ENCODE measurements around the gene TPCN2.

- TF ChIP-seq CTCF (conservative IDR thresholded peaks at IDR 0.05; ENCODE audit: low read depth, low read length) (peak; percentile 70), POLR2A (IDR thresholded peaks at IDR 0.05; ENCODE audit: low read depth, low read length) (no peak), RFX5 (IDR thresholded peaks at IDR 0.05; ENCODE audit: low read depth, low read length) (no peak), RAD21 (IDR thresholded peaks at IDR 0.05; ENCODE audit: low read length) (peak; percentile 68), BHLHE40 (IDR thresholded peaks at IDR 0.05; ENCODE audit: low read depth, low read length) (no peak), SMC3 (IDR thresholded peaks at IDR 0.05; ENCODE audit: low read depth, low read length) (peak; percentile 67)
These were observed 4.4 kb upstream of the TPCN2 start for GRCh38 chr11:69044111-69045013.

All from IMR-90 (cell line).